ENCODE data around the gene EDN2.

Gene EDN2

GRCh38 chr1:41466146-41466545 lies 18.3 kb downstream of the EDN2 start:
- H3K27ac ChIP-seq (replicated peaks): no peak overlapping the region
- no peak for DNase-seq (ENCODE audit: low read depth in 1 of 2, low spot score in 1 of 2)
- TF ChIP-seq POLR2AphosphoS5 (IDR thresholded peaks at IDR 0.05; ENCODE audit: low read depth) (no peak), CTCF (IDR thresholded peaks at IDR 0.05; ENCODE audit: insufficient read depth, low read length) (no peak), GABPA (IDR thresholded peaks at IDR 0.05; ENCODE audit: low read depth) (no peak), SPI1 (IDR thresholded peaks at IDR 0.05; ENCODE audit: borderline replicate concordance, low read depth) (no peak)
- TF ChIP-seq, protein P1, sequence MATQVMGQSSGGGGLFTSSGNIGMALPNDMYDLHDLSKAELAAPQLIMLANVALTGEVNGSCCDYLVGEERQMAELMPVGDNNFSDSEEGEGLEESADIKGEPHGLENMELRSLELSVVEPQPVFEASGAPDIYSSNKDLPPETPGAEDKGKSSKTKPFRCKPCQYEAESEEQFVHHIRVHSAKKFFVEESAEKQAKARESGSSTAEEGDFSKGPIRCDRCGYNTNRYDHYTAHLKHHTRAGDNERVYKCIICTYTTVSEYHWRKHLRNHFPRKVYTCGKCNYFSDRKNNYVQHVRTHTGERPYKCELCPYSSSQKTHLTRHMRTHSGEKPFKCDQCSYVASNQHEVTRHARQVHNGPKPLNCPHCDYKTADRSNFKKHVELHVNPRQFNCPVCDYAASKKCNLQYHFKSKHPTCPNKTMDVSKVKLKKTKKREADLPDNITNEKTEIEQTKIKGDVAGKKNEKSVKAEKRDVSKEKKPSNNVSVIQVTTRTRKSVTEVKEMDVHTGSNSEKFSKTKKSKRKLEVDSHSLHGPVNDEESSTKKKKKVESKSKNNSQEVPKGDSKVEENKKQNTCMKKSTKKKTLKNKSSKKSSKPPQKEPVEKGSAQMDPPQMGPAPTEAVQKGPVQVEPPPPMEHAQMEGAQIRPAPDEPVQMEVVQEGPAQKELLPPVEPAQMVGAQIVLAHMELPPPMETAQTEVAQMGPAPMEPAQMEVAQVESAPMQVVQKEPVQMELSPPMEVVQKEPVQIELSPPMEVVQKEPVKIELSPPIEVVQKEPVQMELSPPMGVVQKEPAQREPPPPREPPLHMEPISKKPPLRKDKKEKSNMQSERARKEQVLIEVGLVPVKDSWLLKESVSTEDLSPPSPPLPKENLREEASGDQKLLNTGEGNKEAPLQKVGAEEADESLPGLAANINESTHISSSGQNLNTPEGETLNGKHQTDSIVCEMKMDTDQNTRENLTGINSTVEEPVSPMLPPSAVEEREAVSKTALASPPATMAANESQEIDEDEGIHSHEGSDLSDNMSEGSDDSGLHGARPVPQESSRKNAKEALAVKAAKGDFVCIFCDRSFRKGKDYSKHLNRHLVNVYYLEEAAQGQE (IDR thresholded peaks at IDR 0.05; ENCODE audit: insufficient replicate concordance, low read depth): no peak
- H3K27me3 ChIP-seq (ENCODE audit: insufficient read depth, poor library complexity, severe bottlenecking): no peaks in the 10 kb centered on the region
- H3K4me3 ChIP-seq (replicated peaks; ENCODE audit: insufficient read depth, low read length): no peak overlapping the region

- DNase-seq (ENCODE audit: low read depth in 1 of 2, low spot score in 1 of 2): no peak
- TF ChIP-seq, protein P1 (IDR thresholded peaks at IDR 0.05; ENCODE audit: insufficient replicate concordance, low read depth): no peak
- TF ChIP-seq CTCF (IDR thresholded peaks at IDR 0.05; ENCODE audit: insufficient read depth, low read length) (no peak), POLR2AphosphoS5 (IDR thresholded peaks at IDR 0.05; ENCODE audit: low read depth) (no peak), SPI1 (IDR thresholded peaks at IDR 0.05; ENCODE audit: borderline replicate concordance, low read depth) (no peak), GABPA (IDR thresholded peaks at IDR 0.05; ENCODE audit: low read depth) (no peak)
- H3K27ac ChIP-seq (replicated peaks): no peak overlapping the region
- no peaks in the 10 kb centered on the region for H3K27me3 ChIP-seq (ENCODE audit: insufficient read depth, poor library complexity, severe bottlenecking)
- no peak overlapping the region for H3K4me3 ChIP-seq (replicated peaks; ENCODE audit: insufficient read depth, low read length)
Measured at GRCh38 chr1:41465741-41466140, 18.7 kb downstream of the EDN2 start.

- Histone ChIP-seq H3K4me3 (replicated peaks; ENCODE audit: insufficient read depth, low read length) (no peak overlapping the region), H3K27me3 (ENCODE audit: insufficient read depth, poor library complexity, severe bottlenecking) (no peaks in the 10 kb centered on the region), H3K27ac (replicated peaks) (no peak overlapping the region)
- DNase-seq (ENCODE audit: low read depth in 1 of 2, low spot score in 1 of 2): no peak
- TF ChIP-seq POLR2AphosphoS5 (IDR thresholded peaks at IDR 0.05; ENCODE audit: low read depth) (no peak), GABPA (IDR thresholded peaks at IDR 0.05; ENCODE audit: low read depth) (no peak), CTCF (IDR thresholded peaks at IDR 0.05; ENCODE audit: insufficient read depth, low read length) (no peak), SPI1 (IDR thresholded peaks at IDR 0.05; ENCODE audit: borderline replicate concordance, low read depth) (no peak)
- TF ChIP-seq, protein P1 (IDR thresholded peaks at IDR 0.05; ENCODE audit: insufficient replicate concordance, low read depth): no peak
Measured at GRCh38 chr1:41464885-41465284, 19.6 kb downstream of the EDN2 start.

All from HL-60 (cell line).